Thoracic aorta (tissue), 2 donors: ENCODE measurements around the gene E4F1. TPM values are rescaled to one million over a fixed set of nuclear protein-coding genes. Genes with fewer than 3 reads are reported as not detected.

Experiments used
- ATAC-seq: fragments of 150-250 bp; one replicate; pipeline ENCODE4 v1.8.0; 2017; ENCODE audit warnings: low read depth; ENCODE audit not compliant: insufficient number of reproducible peaks, low FRiP score
- DNase-seq: peaks from one replicate; pipeline ENCODE4 v3.0.0-alpha.2; 2020; ENCODE audit warnings: low spot score
- H3K27ac ChIP-seq, 2 donors: fragments of 200-600 bp; sonication (generic); 1 replicate in 1 of 2; 2 replicates in 1 of 2; pipeline ENCODE4 v1.5.1; 2016; ENCODE audit warnings: mild to moderate bottlenecking in 2 of 2, moderate library complexity in 2 of 2
- H3K27me3 ChIP-seq: fragments of 200-600 bp; sonication (generic); replicated peaks from 2 replicates; pipeline ENCODE4 v1.6.0; 2016; ENCODE audit warnings: mild to moderate bottlenecking; ENCODE audit not compliant: insufficient read depth
- H3K36me3 ChIP-seq: fragments of 200-600 bp; sonication (generic); one replicate; pipeline ENCODE4 v1.5.1; 2016
- H3K4me1 ChIP-seq, 2 donors: fragments of 200-600 bp; sonication (generic); 1 replicate in 1 of 2; 2 replicates in 1 of 2; pipeline versions ENCODE4 v1.5.1 to v1.6.0; 2016; ENCODE audit warnings: low read depth in 2 of 2, mild to moderate bottlenecking in 1 of 2; ENCODE audit not compliant: control insufficient read depth in 1 of 2
- H3K4me3 ChIP-seq: fragments of 200-600 bp; sonication (generic); 2 replicates; pipeline ENCODE4 v1.5.1; 2016; ENCODE audit warnings: mild to moderate bottlenecking
- H3K9me3 ChIP-seq: fragments of 200-600 bp; sonication (generic); 2 replicates; pipeline ENCODE4 v1.5.1; 2016
- CTCF ChIP-seq: fragments of 200-600 bp; sonication (generic); IDR thresholded peaks from one replicate; pipeline ENCODE4 v1.5.1; 2019; ENCODE audit warnings: antibody characterized with exemption
- total RNA-seq, 2 donors: library from RNA; depleted of rRNA; stranded (reverse); fragments of >200 nt; gene quantifications; one replicate each; pipeline versions ENCODE4 v1.1.0 to v1.2.3, GENCODE V29; 2016

The E4F1 gene
- total RNA-seq, 2 donors from 2014 or later = 44.0 to 50.2 TPM

- Histone ChIP-seq H3K36me3 (peaks cover 51% of the 10 kb centered on the region), H3K9me3 (no peaks in the 10 kb centered on the region), H3K27me3 (no peaks in the 10 kb centered on the region), H3K4me3 (no peak overlapping the region), H3K4me1 (peaks cover 10 to 14% of the 10 kb centered on the region in 2 donors), H3K27ac (no peak overlapping the region)
- no peak for TF ChIP-seq CTCF
- ATAC-seq (no peak), DNase-seq (no peak)
Observed at GRCh38 chr16:2235234-2235651, 11.9 kb downstream of the E4F1 start.

- H3K27me3 ChIP-seq = no peaks in the 10 kb centered on the region
- H3K4me1 ChIP-seq = peaks cover 10 to 14% of the 10 kb centered on the region in 2 donors
- ATAC-seq = no peak
- no peak overlapping the region for H3K27ac ChIP-seq
- peaks cover 48% of the 10 kb centered on the region for H3K36me3 ChIP-seq
- no peak overlapping the region for H3K4me3 ChIP-seq
- TF ChIP-seq CTCF = no peak
- H3K9me3 ChIP-seq = no peaks in the 10 kb centered on the region
- no peak for DNase-seq
Observed at GRCh38 chr16:2235695-2236336, 12.4 kb downstream of the E4F1 start.

- Histone ChIP-seq H3K9me3 (no peaks in the 10 kb centered on the region), H3K4me1 (peaks cover 10 to 14% of the 10 kb centered on the region in 2 donors), H3K27me3 (no peaks in the 10 kb centered on the region), H3K27ac (no peak within 1 kb of the TSS), H3K4me3 (peak within 1 kb of the TSS; percentile 57), H3K36me3 (peaks cover 42% of the 10 kb centered on the region)
- TF ChIP-seq CTCF = no peak
- no peak for DNase-seq
- ATAC-seq = no peak
Observed at GRCh38 chr16:2236337-2237101, 13.1 kb downstream of the E4F1 start, which contains the start of gene DNASE1L2. Gene DNASE1L2, plus strand, starts transcription at chr16:2236444. Its CDS starts 373 bp downstream, at chr16:2236817.

GRCh38 chr16:2237102-2237482 is 13.7 kb downstream of the E4F1 start:
- DNase-seq (no peak), ATAC-seq (no peak)
- no peaks in the 10 kb centered on the region for H3K9me3 ChIP-seq
- peaks cover 10 to 14% of the 10 kb centered on the region in 2 donors for H3K4me1 ChIP-seq
- peaks cover 37% of the 10 kb centered on the region for H3K36me3 ChIP-seq
- peak overlapping the region; percentile 57 for H3K4me3 ChIP-seq
- no peak for TF ChIP-seq CTCF
- no peaks in the 10 kb centered on the region for H3K27me3 ChIP-seq
- H3K27ac ChIP-seq = no peak overlapping the region

- Histone ChIP-seq H3K27me3 (no peaks in the 10 kb centered on the region), H3K4me1 (peaks cover 10 to 14% of the 10 kb centered on the region in 2 donors), H3K36me3 (peaks cover 37% of the 10 kb centered on the region), H3K27ac (no peak overlapping the region), H3K4me3 (no peak overlapping the region), H3K9me3 (no peaks in the 10 kb centered on the region)
- no peak for TF ChIP-seq CTCF
- ATAC-seq (no peak), DNase-seq (no peak)
Observed at GRCh38 chr16:2237493-2238149, 14.2 kb downstream of the E4F1 start.
